NCI-H1694 (cell line): ENCODE data around the gene BSG.

Experiments
- DNase-seq: peaks from one replicate; lab custom pipeline; 2025; lab: John Stamatoyannopoulos, UW

Gene BSG

GRCh38 chr19:572140-572742 is at the start of gene BSG:
Gene BSG (plus strand): TSS chr19:572596. CDS start chr19:572635, 39 bp downstream.
- peak; percentile 70 for DNase-seq

GRCh38 chr19:522726-523125 is 49.7 kb upstream of the BSG start:
- DNase-seq, result no peak

- no peak for DNase-seq
Measured at GRCh38 chr19:524062-524674, 48.2 kb upstream of the BSG start.

GRCh38 chr19:525029-525428 is 47.4 kb upstream of the BSG start:
- DNase-seq, result no peak

- no peak for DNase-seq
Measured at GRCh38 chr19:525857-526419, 46.5 kb upstream of the BSG start.

GRCh38 chr19:530134-531008 is 42.0 kb upstream of the BSG start:
- DNase-seq, result no peak

- peak; percentile 75 for DNase-seq
Measured at GRCh38 chr19:531009-531752, 41.2 kb upstream of the BSG start.

GRCh38 chr19:531753-532560 is 40.4 kb upstream of the BSG start, which contains the start of gene CDC34:
Gene CDC34 (plus strand): TSS chr19:531760. CDS start chr19:531932, 172 bp downstream.
- DNase-seq, result no peak

GRCh38 chr19:532561-533363 is 39.6 kb upstream of the BSG start:
- no peak for DNase-seq

- no peak for DNase-seq
Measured at GRCh38 chr19:533364-534058, 38.9 kb upstream of the BSG start.

- no peak for DNase-seq
Measured at GRCh38 chr19:534088-534487, 38.3 kb upstream of the BSG start.

GRCh38 chr19:535017-535835 is 37.2 kb upstream of the BSG start:
- DNase-seq, result no peak

GRCh38 chr19:536031-536880 is 36.1 kb upstream of the BSG start:
- no peak for DNase-seq

GRCh38 chr19:536881-537404 is 35.5 kb upstream of the BSG start:
- DNase-seq, result no peak

GRCh38 chr19:538641-539428 is 33.6 kb upstream of the BSG start:
- no peak for DNase-seq

- no peak for DNase-seq
Measured at GRCh38 chr19:539429-540030, 32.9 kb upstream of the BSG start.
